ENCODE results near the gene UVSSA. TPM values are rescaled to one million over a fixed set of nuclear protein-coding genes. Genes with fewer than 3 reads are reported as not detected.

The UVSSA gene
- total and polyA plus RNA-seq, 8 donors, result 9.2 to 30.9 (median 14.5) TPM

DNA sequence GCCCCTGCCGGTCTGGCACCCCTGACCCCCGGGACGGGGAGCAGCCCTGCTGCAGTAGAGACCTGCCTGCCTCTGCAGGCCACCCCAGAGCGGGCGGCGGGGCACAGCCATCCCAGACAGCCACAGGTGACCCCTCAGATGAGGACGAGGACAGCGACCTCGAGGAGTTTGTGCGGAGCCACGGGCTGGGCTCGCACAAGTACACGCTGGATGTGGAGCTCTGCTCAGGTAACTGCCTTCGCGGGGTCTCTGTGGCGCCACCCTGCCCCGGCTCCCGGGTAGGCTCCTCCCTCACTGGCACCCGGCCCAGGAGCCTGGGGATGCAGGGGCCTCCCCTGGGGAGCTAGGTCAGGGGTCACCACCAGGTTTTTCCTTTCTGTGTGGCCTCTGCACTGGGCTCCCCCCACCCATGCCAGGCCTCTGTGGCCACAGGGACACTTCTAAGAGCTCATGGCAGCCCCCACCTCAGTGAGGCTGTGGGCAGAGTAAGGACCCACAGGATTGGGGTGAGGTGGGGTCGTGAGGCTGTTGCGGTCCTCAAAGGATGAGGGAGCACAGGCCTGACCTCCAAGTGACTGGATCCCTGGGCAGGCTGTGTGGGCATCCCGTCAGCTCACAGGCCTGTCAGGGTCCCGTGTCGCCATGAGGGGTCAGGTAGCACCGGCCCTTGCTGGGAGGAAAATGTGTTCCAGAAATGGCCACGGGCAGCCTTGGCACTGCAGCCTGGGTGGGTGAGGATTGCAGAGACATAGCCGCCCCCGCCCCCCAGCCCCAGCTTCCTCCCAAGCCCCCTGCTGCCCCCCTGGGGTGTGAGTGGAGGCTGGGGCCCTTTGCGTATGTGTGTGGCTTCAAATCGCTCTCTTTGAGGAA, 6.4 kb downstream of the UVSSA start:
- Histone ChIP-seq H3K36me3 (peaks cover 0 to 8% (median 0%) of the 10 kb centered on the region in 3 donors), H3K27ac (no peak overlapping the region), H3K9me3 (no peaks in the 10 kb centered on the region), H3K27me3 (no peaks in the 10 kb centered on the region), H3K4me1 (peaks cover 2 to 5% (median 2%) of the 10 kb centered on the region in 3 donors), H3K4me3 (no peak overlapping the region)
- ATAC-seq (no peak), FAIRE-seq (no peak), DNase-seq (peak in 2 of 6 donors; percentile 43 to 75)
- intact Hi-C loops (cut with DNase I), result loop anchor here in 2 of 3 donors (5.0 to 10.0 kb wide), 3 partner anchors 159 to 279 kb away; no protein-coding TSS in a partner anchor
- WGBS, 2 donors, result 86 to 89% methylated on average over 30 of the region's 30 CpGs
- TF ChIP-seq, protein P1, sequence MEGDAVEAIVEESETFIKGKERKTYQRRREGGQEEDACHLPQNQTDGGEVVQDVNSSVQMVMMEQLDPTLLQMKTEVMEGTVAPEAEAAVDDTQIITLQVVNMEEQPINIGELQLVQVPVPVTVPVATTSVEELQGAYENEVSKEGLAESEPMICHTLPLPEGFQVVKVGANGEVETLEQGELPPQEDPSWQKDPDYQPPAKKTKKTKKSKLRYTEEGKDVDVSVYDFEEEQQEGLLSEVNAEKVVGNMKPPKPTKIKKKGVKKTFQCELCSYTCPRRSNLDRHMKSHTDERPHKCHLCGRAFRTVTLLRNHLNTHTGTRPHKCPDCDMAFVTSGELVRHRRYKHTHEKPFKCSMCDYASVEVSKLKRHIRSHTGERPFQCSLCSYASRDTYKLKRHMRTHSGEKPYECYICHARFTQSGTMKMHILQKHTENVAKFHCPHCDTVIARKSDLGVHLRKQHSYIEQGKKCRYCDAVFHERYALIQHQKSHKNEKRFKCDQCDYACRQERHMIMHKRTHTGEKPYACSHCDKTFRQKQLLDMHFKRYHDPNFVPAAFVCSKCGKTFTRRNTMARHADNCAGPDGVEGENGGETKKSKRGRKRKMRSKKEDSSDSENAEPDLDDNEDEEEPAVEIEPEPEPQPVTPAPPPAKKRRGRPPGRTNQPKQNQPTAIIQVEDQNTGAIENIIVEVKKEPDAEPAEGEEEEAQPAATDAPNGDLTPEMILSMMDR (IDR thresholded peaks at IDR 0.05), result no peak

DNA sequence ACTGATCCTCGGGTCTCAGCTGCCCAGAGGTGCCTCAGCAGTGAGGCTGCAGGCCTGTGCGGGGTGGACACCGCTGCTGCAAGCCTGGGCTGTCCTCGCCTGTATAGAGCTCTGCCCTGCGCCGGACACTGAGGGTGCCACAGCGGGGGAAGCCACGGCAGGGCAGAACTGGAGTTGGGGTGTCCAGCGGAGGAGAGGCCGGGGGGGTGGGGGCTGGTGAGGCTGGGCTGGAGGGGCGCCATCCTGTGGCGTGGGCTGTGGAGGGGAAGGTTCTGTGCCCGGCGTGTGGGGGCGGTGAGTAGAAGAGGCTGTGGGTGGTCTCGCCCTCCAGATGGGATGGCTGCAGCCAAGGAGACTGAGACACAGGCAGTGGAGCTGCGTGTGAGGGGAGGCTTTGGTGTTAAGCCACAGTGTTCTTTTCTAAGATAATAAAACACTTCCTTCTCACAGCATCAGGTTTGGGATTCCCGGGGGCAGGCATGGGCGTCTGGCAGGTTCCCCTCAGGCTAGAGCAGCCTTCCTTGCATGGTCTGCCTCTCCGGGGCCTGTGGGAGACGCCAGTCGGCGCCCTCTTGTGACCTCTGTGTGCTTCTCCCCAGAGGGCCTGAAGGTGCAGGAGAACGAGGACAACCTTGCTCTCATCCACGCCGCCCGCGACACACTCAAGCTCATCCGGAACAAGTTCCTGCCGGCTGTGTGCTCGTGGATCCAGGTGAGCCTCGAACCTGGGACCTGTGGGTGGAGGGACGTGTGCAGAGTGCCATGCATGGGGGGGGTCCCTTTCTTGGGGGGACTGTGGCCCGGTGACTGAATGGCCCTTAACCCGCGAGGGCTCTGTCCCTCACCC, 7.4 kb downstream of the UVSSA start:
- DNase-seq (peak in 2 of 6 donors; percentile 36 to 71), ATAC-seq (no peak), FAIRE-seq (no peak)
- 90 to 94% methylated on average over 36 of the region's 36 CpGs for WGBS, 2 donors
- Histone ChIP-seq H3K4me3 (no peak overlapping the region), H3K27me3 (no peaks in the 10 kb centered on the region), H3K4me1 (no peaks in the 10 kb centered on the region), H3K27ac (no peak overlapping the region), H3K9me3 (no peaks in the 10 kb centered on the region), H3K36me3 (peaks cover 0 to 8% (median 0%) of the 10 kb centered on the region in 3 donors)
- TF ChIP-seq, protein P1 (IDR thresholded peaks at IDR 0.05), result no peak
- intact Hi-C loops (cut with DNase I), result loop anchor here in 2 of 3 donors (5.0 to 10.0 kb wide), 3 partner anchors 158 to 278 kb away; no protein-coding TSS in a partner anchor

DNA sequence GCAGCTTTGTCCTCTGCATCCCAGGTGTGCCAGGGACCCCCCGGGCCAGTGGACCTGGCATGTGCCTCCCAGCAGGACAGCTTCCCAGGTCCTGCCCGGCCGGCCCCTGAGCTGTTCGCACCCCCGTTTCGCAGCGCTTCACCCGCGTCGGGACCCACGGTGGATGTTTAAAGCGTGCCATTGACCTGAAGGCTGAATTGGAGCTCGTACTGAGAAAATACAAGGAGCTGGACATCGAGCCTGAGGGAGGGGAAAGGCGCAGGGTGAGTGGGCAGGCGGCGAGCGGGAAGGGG, 7.9 kb downstream of the UVSSA start:
- Histone ChIP-seq H3K9me3 (no peaks in the 10 kb centered on the region), H3K4me3 (no peak overlapping the region), H3K27me3 (no peaks in the 10 kb centered on the region), H3K27ac (no peak overlapping the region), H3K36me3 (peaks cover 0 to 8% (median 0%) of the 10 kb centered on the region in 3 donors), H3K4me1 (no peaks in the 10 kb centered on the region)
- DNase-seq (peak in 1 of 6 donors; percentile 68), ATAC-seq (no peak), FAIRE-seq (no peak)
- intact Hi-C loops (cut with DNase I), result loop anchor here in 2 of 3 donors (5.0 to 10.0 kb wide), 4 partner anchors 157 to 277 kb away; no protein-coding TSS in a partner anchor
- WGBS, 2 donors, result 92 to 97% methylated on average over 18 of the region's 18 CpGs
- TF ChIP-seq, protein P1 (IDR thresholded peaks at IDR 0.05), result no peak

DNA sequence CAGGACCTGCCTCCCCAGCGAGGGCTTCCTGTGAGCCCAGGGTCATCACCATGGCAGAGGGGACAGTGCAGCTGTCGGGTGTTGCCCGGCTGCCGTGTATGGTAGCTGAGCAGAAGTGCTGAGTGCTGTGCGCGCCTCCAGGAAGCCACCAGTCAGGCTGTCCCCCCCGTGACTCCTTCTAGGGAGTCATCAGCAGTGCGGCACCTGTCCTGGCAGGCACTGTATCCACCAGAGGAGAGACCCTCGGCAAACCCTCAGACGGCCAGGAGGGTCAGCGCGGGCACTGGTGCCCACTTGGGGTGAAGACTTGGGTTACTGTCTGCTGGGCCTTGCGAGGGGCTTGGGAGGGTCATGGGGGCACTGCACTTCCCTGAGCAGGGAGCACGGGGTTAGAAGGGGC, 8.4 kb downstream of the UVSSA start:
- H3K36me3 ChIP-seq, result peaks cover 0 to 8% (median 0%) of the 10 kb centered on the region in 3 donors
- no peaks in the 10 kb centered on the region for H3K4me1 ChIP-seq
- H3K27ac ChIP-seq, result no peak overlapping the region
- no peaks in the 10 kb centered on the region for H3K9me3 ChIP-seq
- H3K27me3 ChIP-seq, result no peaks in the 10 kb centered on the region
- intact Hi-C loops (cut with DNase I), result loop anchor here in 1 of 3 donors (5.0 to 10.0 kb wide), 2 partner anchors 162 to 269 kb away; no protein-coding TSS in a partner anchor
- ATAC-seq (peak in 1 of 4 donors; percentile 23), DNase-seq (peak in 2 of 6 donors; percentile 24 to 74), FAIRE-seq (no peak)
- TF ChIP-seq, protein P1 (IDR thresholded peaks at IDR 0.05), result no peak
- no peak overlapping the region for H3K4me3 ChIP-seq
- WGBS, 2 donors, result 84 to 91% methylated on average over 14 of the region's 14 CpGs

Data from pancreas (tissue), 10 donors.